ENCODE results near the gene DEFB108B. TPM values are rescaled to one million over a fixed set of nuclear protein-coding genes. Genes with fewer than 3 reads are reported as not detected.
A peak's percentile ranks its signal among the peaks of the same experiment; 100 is the strongest.
"Not testable (repeated sequence)": the region's sequence is repeated elsewhere in the genome, so short reads cannot be mapped to it uniquely, and the experiment has no call there.

Gene DEFB108B
- total RNA-seq, 2 donors from 2014 or later: not detected

DNA sequence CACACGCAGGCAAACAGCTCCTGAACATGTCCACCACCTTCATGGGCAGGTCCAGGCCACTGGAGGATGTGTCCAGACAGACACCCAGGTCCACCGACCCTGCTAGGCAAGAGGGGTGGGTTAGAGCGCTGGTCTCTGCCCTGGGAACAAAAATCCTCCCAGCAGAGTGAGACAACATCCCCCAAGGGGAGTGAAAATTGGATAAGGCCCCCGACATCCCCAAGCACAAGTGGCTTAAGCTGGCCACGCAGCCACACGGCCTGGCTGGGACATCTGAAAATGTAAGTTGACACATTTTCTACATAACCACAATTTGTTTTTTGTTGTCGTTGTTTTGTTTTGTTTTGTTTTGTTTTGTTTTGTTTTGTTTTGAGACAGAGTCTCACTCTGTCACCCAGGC is 30.1 kb upstream of the DEFB108B start:
- DNase-seq (ENCODE audit: low spot score in 2 of 2); ATAC-seq; H3K9me3 Mint-ChIP-seq; H3K27ac Mint-ChIP-seq; H3K36me3 Mint-ChIP-seq: not testable (repeated sequence)

GRCh38 chr11:71804158-71804947 is 28.6 kb upstream of the DEFB108B start:
- not testable (repeated sequence) for H3K9me3 Mint-ChIP-seq; DNase-seq (ENCODE audit: low spot score in 2 of 2); ATAC-seq; H3K27ac Mint-ChIP-seq; H3K36me3 Mint-ChIP-seq

DNA sequence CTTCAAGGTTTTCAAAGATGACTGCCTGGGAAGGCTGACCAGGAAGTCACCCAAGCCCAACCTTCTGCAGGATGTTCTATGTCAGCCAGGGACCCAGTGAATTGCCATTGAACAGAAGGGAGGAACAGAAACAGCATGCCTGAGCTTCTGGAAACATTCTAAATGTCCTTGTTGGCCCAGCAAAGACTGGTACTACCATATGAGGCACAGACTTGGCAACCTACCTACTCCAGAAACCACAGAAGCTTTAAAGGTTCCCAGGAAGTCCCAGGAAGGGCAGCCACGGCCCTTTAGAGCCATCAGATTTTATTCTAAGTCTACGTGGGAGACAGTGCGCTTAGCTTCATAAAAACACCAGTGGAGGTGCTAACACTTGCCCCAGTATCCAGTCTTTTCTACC is 20.5 kb upstream of the DEFB108B start:
- H3K36me3 Mint-ChIP-seq; DNase-seq (ENCODE audit: low spot score in 2 of 2); ATAC-seq; H3K9me3 Mint-ChIP-seq: not testable (repeated sequence)
- peak overlapping the region in 1 of 2 donors; percentile 78 for H3K27ac Mint-ChIP-seq

DNA sequence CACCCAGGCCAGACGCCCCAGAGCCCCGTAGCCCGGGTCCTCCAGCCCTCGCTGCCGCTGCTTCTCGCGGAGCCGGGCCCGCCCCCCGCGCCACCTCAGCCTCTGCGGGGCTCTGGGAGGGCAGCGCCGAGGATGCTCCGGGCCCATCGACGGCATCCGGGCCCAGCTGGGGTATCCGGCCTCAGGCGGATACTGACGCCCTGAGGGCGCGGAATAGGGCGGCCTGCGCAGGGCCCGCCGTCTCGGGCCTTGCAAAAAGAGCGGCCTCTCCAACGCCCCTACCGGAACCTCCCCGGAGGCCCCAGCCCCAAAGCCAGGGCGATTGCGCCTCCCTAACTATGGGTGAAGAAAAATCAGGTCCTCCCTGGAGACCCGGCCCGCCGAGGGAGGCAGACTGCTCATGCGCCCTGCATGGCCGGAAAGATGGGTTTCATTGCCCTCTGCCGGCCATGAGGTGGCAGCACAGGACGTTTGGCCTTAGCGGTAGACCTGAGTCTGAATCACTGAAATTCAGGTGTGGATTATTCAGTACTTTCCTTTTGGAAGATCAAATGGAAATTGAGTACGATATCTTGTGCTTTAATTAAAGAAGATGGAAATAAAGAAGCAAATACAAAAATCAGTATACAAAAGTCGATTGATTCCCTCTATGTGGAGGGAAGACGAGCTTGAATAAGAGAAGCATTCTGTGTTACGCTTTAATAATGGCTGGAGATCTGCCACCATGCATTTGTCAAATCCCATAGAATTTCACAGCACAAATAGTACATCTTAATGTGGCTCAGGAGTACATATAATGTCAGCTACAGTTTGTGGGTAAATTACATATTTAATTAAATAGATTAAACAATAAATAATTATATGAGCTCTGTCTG is 19.3 kb upstream of the DEFB108B start:
- not testable (repeated sequence) for H3K36me3 Mint-ChIP-seq, H3K9me3 Mint-ChIP-seq
- DNase-seq (ENCODE audit: low spot score in 2 of 2) (peak; percentile 77 to 84), ATAC-seq (peak; percentile 85 to 92)
- peak overlapping the region; percentile 78 to 87 for H3K27ac Mint-ChIP-seq

DNA sequence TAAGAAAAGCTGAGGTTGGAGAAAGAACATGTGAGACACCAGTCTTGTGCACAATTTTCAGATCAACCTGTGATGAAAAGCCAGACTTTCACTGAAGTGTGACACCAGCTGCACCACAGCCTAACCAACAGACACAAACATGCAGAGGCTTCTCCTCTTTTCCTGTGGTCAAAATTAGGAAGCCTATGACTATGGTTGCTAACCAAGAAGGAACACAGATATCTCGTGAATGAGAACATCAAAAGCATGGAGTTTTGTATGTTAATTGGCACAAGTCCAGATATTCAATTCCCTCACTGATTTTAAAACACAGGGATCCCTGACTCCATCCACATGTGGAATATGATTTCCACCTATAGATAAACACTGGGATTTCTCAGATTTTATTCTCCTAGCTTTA is 11.5 kb upstream of the DEFB108B start:
- H3K27ac Mint-ChIP-seq; DNase-seq (ENCODE audit: low spot score in 2 of 2); H3K9me3 Mint-ChIP-seq; ATAC-seq; H3K36me3 Mint-ChIP-seq: not testable (repeated sequence)

GRCh38 chr11:71829247-71829646 is 3.8 kb upstream of the DEFB108B start:
- H3K9me3 Mint-ChIP-seq; H3K36me3 Mint-ChIP-seq; H3K27ac Mint-ChIP-seq; DNase-seq (ENCODE audit: low spot score in 2 of 2); ATAC-seq: not testable (repeated sequence)

DNA sequence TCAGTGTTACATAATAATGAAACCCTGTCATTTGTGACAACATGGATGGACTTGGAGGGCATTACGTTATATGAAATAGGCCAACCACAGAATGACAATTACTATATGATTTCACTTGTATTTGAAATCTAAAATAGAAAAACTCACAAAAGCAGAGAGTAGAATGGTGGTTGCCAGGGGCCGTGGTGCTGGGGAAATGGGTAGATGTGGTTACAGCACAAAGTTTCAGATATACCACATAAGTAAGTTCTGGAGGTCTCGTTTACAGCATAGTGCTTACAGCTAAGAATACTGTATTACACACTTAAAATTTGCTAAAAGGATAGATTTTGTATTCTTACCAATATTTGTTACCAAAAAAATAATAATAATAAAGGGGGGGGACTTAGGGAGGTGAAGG is 3.3 kb upstream of the DEFB108B start:
- H3K27ac Mint-ChIP-seq: not testable (repeated sequence)

GRCh38 chr11:71842720-71843119 is 9.7 kb downstream of the DEFB108B start:
- not testable (repeated sequence) for ATAC-seq

More for the DNA sequence above, 3.3 kb upstream of the DEFB108B start:
- DNase-seq (ENCODE audit: low spot score in 2 of 2); H3K9me3 Mint-ChIP-seq; ATAC-seq; H3K36me3 Mint-ChIP-seq: not testable (repeated sequence)

DNA sequence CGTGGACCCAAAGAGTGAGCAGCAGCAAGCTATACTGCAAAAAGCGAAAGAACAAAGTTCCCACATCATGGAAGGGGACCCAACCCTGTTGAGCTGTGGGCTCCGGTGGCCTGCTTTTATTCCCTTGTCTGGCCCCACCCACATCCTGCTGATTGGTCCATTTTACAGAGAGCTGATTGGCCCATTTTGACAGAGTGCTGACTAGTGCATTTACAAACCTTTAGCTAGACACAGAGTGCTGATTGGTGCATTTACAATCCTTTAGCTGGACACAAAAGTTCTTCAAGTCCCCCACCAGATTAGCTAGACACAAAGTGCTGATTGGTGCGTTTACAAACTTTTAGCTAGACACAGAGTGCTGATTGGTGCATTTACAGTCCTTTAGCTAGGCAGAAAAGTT is 10.4 kb downstream of the DEFB108B start:
- not testable (repeated sequence) for DNase-seq (ENCODE audit: low spot score in 2 of 2); H3K36me3 Mint-ChIP-seq; H3K27ac Mint-ChIP-seq

More at GRCh38 chr11:71842720-71843119, 9.7 kb downstream of the DEFB108B start:
- not testable (repeated sequence) for H3K9me3 Mint-ChIP-seq; H3K36me3 Mint-ChIP-seq; H3K27ac Mint-ChIP-seq; DNase-seq (ENCODE audit: low spot score in 2 of 2)

DNA sequence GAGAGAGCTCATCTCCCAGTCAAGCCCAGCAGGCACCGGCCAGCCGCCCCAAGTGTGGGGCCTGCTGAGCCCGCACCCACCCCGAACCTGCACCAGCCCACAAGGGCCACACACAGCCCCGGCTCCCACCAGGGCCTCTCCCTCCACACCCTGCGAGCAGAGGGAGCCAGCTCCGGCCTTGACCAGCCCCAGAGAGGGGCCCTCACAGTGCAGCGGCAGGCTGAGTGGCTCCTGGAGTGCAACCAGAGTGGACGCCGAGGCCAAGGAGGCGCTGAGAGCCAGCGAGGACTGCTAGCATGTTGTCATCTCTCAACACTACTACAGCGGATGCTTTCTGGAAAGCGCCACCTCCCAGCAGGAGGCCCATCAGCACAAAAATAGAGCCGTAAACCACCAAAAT is 10.9 kb downstream of the DEFB108B start:
- no peak for ATAC-seq
- no peak for DNase-seq (ENCODE audit: low spot score in 2 of 2)
- peaks cover 5 to 8% of the 10 kb centered on the region in 2 donors for H3K9me3 Mint-ChIP-seq
- H3K27ac Mint-ChIP-seq: no peak overlapping the region
- H3K36me3 Mint-ChIP-seq: peaks cover 0 to 6% of the 10 kb centered on the region in 2 donors

More for the DNA sequence above, 10.4 kb downstream of the DEFB108B start:
- H3K9me3 Mint-ChIP-seq, ATAC-seq: not testable (repeated sequence)

DNA sequence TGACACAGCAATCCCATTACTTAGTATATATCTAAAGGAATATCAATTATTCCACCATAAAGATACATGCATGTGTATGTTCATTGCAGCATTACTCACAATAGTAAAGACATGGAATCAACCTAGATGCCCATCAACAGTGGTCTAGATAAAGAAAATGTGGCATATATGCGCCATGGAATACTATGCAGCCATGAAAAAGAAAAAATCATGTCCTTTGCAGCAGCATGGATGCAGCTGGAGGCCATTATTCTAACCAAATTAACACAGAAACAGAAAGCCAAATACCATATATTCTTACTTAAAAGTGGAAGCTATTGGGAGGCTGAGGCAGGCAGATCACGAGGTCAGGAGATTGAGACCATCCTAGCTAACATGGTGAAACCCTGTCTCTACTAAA is 20.9 kb downstream of the DEFB108B start:
- not testable (repeated sequence) for H3K27ac Mint-ChIP-seq

DNA sequence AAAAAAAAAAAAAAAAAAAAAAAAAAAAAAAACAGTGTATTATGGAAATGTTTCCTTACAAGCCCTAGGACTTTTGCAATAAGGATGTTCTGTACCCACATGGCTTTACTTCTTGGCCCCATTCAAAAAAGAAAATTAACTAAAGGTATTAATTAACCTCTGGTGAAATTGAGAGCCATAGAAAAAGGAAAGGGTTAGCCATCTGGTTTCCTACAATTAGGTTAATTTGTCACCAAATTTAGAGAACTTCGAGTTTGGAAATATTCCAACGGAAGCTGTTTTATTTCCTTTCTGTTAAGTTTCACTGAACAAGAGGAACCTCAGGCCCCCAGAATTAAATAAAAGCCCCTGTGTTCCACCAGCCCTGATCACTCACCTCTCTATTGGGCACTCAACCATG is 22.9 kb downstream of the DEFB108B start:
- not testable (repeated sequence) for ATAC-seq; H3K27ac Mint-ChIP-seq; H3K9me3 Mint-ChIP-seq; DNase-seq (ENCODE audit: low spot score in 2 of 2)
- H3K36me3 Mint-ChIP-seq: peaks cover 7 to 18% of the 10 kb centered on the region in 2 donors

More for the DNA sequence above, 20.9 kb downstream of the DEFB108B start:
- Mint-ChIP-seq H3K36me3 (peaks cover 14 to 21% of the 10 kb centered on the region in 2 donors), H3K9me3 (peaks cover 8 to 11% of the 10 kb centered on the region in 2 donors)
- ATAC-seq; DNase-seq (ENCODE audit: low spot score in 2 of 2): not testable (repeated sequence)

DNA sequence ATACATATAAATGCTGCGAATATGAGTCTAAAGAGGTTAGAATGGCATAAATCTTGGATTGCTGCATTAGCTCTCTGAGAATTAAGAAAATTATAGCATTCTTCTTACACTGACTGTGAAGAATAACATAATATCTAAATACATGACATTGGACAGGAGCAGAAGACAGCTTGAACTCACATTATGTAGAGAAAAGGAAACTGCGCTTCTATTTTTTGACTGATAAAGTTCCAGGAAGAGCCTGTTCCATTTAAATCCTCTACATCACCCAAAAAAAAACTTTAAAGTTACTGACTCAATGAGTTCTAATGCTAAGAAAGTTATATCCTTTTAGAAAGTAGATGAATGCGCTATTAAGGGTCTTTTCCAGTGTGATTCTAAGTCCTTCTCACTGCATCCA is 27.8 kb downstream of the DEFB108B start:
- H3K27ac Mint-ChIP-seq; ATAC-seq; DNase-seq (ENCODE audit: low spot score in 2 of 2); H3K36me3 Mint-ChIP-seq; H3K9me3 Mint-ChIP-seq: not testable (repeated sequence)

GRCh38 chr11:71863978-71864627 is 31.1 kb downstream of the DEFB108B start:
- not testable (repeated sequence) for H3K9me3 Mint-ChIP-seq, H3K27ac Mint-ChIP-seq, H3K36me3 Mint-ChIP-seq
- DNase-seq (ENCODE audit: low spot score in 2 of 2) (peak in 1 of 2 donors; percentile 35), ATAC-seq (peak; percentile 56 to 72)

DNA sequence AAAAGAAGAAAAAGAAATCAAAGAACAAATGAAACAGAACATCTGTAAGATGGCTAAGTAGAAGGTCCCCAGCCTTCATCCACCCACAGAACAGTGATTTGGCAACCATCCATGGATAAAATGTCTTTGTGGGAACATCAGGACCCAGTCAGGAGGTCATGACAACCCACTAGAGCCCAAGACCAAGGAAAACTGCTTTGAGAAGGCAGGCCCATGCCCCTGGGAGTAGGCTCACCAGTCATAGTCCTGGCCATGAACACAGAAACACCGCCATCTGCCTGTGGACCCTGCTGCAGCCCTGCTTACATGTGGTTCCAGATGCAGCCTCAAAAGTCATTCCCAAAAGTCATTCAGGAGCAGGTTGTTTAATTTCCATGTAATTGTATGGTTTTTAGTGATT is 34.2 kb downstream of the DEFB108B start:
- not testable (repeated sequence) for H3K27ac Mint-ChIP-seq; H3K9me3 Mint-ChIP-seq; DNase-seq (ENCODE audit: low spot score in 2 of 2); ATAC-seq; H3K36me3 Mint-ChIP-seq

DNA sequence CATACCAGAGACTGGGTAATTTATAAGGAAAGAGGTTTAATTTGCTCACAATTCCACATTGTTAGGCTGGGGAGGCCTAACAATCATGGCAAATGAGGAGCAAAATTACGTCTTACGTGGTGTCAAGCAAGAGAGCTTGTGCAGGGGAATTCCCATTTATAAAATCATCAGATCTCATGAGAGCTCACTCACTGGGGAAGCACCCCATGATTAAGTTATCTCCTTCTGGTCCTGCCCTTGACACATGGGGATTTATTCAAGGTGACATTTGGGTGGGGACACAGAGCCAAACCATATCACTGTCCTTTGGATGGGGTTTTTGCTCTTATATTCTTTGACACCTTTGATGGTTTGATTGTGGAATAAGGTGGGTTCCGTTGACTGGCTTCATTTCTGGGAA is 36.9 kb downstream of the DEFB108B start:
- not testable (repeated sequence) for DNase-seq (ENCODE audit: low spot score in 2 of 2); H3K9me3 Mint-ChIP-seq; H3K36me3 Mint-ChIP-seq
- H3K27ac Mint-ChIP-seq: peak overlapping the region in 1 of 2 donors; percentile 53
- ATAC-seq: peak; percentile 34 to 83
